HG02884 (cell line): ENCODE data around the gene NDST1.

Source experiments
- ATAC-seq: cut with Tn5 transposase; IDR thresholded peaks from one replicate; pipeline ENCODE4 v1.9.1; 2021; ENCODE audit warnings: mild to moderate bottlenecking, moderate library complexity; ENCODE audit not compliant: unreplicated experiment

NDST1 gene

DNA sequence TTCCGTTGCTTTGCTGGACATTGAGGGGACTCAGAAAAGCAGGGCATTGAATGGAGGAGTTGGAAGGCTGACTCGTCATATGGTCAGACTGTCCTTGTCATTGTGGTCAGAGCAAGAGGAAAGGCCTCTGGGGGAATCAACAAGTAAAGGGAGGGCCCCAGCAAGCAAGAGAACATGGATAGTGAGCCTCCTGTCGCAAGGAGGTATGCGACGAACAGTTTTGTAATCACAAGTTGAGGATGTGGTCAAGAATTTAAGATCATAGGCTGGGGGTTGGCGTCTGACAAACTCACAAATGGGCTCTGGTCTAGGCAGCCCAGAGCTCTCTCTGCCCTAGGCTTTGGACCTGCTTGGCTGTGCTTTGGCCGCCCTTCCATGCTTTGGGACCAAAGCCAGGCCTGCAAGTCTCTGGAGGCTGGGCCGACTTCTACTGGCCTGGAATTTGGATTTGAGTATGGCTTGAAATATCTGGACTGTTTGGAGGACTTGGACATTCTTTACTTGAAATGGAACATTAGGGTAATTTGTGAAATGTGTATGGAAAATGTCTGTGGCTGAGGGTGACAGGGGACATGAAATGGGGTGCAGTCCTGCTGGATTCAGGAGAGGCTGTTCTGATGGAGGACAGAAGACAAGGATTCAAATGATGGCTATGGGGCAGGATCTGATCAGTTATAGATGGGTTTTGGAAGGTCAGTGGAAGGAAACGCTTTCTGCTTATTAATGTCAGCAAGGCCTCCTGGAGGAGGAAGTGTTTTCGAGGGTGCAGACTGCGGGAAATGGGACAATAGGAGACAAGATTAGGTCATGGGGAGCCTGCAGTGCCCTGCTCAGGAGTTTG lies 19.2 kb upstream of the NDST1 start:
- ATAC-seq, result no peak

DNA sequence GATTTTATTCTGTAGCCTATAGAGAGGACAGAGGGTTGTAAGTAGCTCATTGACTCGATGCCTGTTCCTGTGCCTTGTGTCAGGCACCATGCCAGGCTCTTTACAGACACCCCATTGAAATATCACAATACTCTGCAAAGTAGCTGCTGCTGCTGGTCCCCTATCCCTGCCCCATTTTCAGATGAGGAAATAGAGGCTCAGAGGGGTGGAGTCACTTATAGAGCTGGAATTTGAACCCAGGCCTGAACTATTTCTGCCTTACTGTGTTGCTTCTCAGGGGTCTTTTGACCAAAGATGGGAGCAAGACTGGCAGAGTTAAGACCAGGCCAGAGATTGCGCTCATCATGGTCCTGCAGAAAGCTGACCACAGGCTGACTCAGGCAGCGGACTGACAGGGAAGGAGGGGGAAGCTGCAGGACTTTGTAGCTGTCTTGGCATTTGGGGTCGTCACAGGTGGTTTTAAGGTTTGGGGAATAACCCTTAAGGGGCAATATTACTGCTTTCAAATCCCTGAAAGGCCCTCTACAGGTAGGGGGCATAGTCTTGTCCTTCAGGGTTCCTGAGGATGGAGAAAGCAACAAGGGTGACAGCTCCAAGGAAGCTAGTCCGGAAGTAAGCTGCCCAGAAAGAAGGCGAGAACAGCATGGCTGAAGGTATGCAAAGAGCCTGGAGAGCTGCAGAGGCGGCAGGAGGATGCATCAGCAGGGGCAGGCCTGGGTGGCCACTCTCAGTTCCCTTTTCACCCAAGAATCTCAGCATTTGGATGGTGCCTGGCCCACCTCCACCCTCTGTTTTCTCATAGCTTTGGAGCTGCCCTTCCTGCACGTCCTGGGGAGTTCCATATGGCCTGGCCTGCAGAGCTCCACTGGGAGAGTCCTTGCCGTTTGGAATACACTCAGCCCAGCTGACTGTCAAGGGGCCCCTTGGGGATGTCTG lies 18.3 kb upstream of the NDST1 start:
- peak; percentile 77 for ATAC-seq

GRCh38 chr5:150490296-150490669 lies 17.6 kb upstream of the NDST1 start:
- ATAC-seq, result no peak

GRCh38 chr5:150490754-150491153 lies 17.2 kb upstream of the NDST1 start:
- ATAC-seq, result no peak

- no peak for ATAC-seq
These were observed 16.1 kb upstream of the NDST1 start for GRCh38 chr5:150491876-150492275.

DNA sequence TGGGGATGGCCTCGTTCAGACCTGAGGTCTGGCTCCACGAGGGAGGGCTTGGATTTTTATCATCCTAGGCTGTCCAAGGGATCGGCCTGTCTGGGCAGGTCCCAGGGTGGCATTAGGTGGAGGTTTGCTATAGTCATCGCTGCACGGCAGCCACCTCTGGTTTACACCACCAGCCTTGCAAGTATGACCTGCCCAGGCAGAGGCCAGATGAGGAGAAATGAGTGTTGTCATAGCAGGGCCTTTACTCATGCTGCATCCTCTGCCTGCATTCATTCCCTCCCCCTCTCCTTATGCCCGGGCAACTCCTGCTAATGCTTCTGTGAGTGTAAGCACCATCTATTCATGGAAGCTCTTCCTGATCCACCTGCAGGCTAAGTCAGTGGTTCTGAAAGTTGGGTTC lies 15.3 kb upstream of the NDST1 start:
- ATAC-seq, result no peak

GRCh38 chr5:150496098-150496497 lies 11.8 kb upstream of the NDST1 start:
- no peak for ATAC-seq

GRCh38 chr5:150496534-150496933 lies 11.4 kb upstream of the NDST1 start:
- ATAC-seq, result no peak

- ATAC-seq, result no peak
These were observed 10.5 kb upstream of the NDST1 start for GRCh38 chr5:150497274-150497988.

GRCh38 chr5:150497989-150498317 lies 10.0 kb upstream of the NDST1 start:
- no peak for ATAC-seq

DNA sequence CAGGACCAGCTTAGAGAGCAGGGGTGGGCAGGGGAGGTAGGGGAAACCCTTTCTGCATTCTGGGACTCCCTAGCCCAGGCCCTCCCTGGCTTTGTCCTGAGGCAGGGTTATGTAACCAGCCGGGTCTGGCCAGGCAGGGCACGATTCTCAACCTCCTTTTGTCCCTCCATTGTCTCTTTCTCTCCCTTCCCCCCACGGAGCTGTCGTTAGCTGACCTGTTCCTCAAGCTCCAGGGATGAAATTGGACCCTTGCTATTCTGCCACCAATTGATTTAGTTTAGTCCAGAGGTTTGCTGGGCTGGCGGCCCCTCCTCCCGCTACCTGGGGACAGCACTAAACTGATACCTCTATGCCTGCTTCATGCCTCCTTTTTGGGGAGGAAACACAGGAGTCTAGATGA lies 9.4 kb upstream of the NDST1 start:
- ATAC-seq, result no peak

DNA sequence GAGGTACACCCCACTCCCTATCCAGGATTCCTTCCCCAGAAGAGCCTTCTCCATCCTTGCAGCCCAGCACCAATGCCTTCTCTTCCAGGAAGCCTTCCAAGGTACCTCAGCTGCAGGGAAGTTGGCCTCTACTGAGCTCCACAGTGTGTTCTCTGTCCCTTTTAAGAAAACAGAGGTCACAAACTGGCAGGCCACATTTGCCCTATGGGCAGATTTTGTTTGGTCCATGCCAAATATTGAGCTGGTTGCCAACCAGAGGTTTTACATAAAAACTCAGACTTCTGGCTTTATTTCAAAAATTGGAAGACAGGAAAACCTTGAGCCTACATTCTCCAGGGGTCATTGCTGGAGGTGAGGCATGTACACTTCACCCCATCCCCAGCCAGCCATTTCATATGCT lies 9.0 kb upstream of the NDST1 start:
- no peak for ATAC-seq

- no peak for ATAC-seq
These were observed 8.4 kb upstream of the NDST1 start for GRCh38 chr5:150499437-150499956.

- no peak for ATAC-seq
These were observed 7.5 kb upstream of the NDST1 start for GRCh38 chr5:150500328-150500841.

DNA sequence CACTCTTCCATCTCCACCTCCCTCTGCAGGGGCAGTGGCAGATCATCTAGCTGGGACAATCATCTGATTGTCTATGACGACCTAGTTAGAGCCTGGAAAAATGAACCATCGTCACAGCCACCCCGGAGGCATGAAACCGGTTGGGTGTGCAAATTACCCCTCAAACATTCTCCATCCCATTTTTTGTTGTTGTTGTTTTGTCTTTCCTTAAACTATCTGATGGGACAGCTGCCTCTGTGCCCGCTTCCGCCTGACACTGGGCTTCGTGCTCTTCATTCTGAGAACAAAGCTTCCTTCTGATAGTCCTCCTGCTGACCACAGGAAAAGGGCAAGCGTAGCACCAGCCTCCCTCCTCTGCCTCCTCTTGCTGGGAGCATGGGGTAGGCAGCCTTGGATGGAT lies 7.0 kb upstream of the NDST1 start:
- no peak for ATAC-seq

GRCh38 chr5:150502106-150502505 lies 5.8 kb upstream of the NDST1 start:
- ATAC-seq, result no peak

- no peak for ATAC-seq
These were observed 5.1 kb upstream of the NDST1 start for GRCh38 chr5:150502847-150503246.

GRCh38 chr5:150503386-150503785 lies 4.5 kb upstream of the NDST1 start:
- no peak for ATAC-seq

DNA sequence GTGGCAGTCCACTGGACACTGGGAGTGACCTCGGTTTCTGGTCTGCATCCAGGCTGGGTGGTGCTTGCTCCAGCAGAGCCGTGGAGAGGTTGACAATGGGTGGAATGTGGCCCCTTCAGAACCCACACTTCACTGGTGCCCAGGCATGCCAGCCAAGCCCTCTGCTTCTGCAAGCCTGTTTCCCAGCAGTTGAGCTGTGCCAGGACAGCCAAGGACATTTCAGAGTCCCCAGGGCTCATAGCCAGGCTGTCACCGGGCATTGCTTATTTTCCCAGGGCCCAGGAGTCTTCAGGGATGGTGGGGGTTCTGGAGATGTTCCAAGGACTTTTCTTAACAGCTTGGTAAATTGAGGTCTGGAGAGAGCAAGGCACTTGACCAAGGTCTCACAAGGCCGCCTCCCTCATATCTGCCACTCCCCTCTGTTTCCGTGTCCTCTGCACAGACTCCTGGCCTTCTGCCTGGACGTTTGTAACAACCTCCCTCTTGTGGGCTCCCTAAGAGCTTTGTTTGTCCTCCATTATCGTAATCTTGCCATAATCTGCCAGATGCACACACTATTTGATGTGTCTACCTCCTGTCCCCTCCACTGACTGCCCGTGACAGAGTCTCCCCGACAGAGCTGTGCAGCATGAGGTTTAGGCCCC lies 3.8 kb upstream of the NDST1 start:
- ATAC-seq, result no peak

DNA sequence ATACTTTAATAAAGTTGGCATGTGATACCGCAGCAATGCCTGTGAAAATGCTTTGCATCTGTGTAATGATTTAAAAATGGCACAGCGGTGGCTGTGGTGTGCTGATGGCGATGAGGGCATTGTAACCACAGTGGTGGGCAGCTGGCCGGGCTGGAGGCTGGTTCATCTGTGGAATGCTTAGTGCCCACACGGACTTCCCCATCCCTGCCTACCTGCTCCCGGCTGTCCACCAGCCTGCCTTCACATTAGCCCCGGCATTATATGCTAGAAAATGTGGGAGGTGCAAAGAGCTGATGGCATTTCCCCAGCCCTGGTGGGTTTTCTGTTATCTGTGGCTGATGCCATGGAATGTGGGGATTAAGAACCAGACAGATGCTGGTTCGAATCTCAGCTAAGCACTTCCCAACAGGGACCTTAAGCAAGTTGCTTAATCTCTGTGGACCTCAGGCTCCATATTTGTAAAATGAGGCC lies 2.9 kb upstream of the NDST1 start:
- ATAC-seq, result no peak
